Activated CD8-positive, alpha-beta T cell treated with anti-CD3 and anti-CD28 coated beads for 36 hours (primary cell): ENCODE measurements around the gene POLD1. TPM values are rescaled to one million over a fixed set of nuclear protein-coding genes. Genes with fewer than 3 reads are reported as not detected.

ENCODE experiments used
- ATAC-seq: fragments of 200-7000 bp; cut with Tn5 transposase; one replicate; pipeline ENCODE4 v1.10.0; 2021; ENCODE audit warnings: mild to moderate bottlenecking, moderate library complexity
- CTCF ChIA-PET: fragments of 350-600 bp; sonication (Branson Sonifier 250); formaldehyde crosslinking; loops from one replicate; lab custom pipeline; 2021; ENCODE audit warnings: antibody characterized with exemption; lab: Charles Lee
- POLR2A ChIA-PET: fragments of 350-600 bp; sonication (Branson Sonifier 250); formaldehyde crosslinking; loops from one replicate; lab custom pipeline; 2021; ENCODE audit warnings: antibody characterized with exemption; lab: Charles Lee
- DNase-seq: peaks from one replicate; pipeline ENCODE4 v3.0.0-alpha.2; 2020
- H3K27ac Mint-ChIP-seq: one replicate; pipeline ENCODE4 v1.8.0; 2021; ENCODE audit warnings: mild to moderate bottlenecking, mixed read lengths
- H3K27me3 Mint-ChIP-seq: one replicate; pipeline ENCODE4 v1.8.0; 2021; ENCODE audit warnings: mixed read lengths
- H3K36me3 Mint-ChIP-seq: one replicate; pipeline ENCODE4 v1.8.0; 2021; ENCODE audit warnings: low read depth, mixed read lengths
- H3K4me1 Mint-ChIP-seq: one replicate; pipeline ENCODE4 v1.8.0; 2021; ENCODE audit warnings: low read depth, mixed read lengths
- H3K4me3 Mint-ChIP-seq: one replicate; pipeline ENCODE4 v1.8.0; 2021; ENCODE audit warnings: mild to moderate bottlenecking, moderate library complexity, mixed read lengths
- H3K9me3 Mint-ChIP-seq: one replicate; pipeline ENCODE4 v1.8.0; 2021; ENCODE audit warnings: mixed read lengths
- CTCF ChIP-seq: fragments of 200-600 bp; IDR thresholded peaks from one replicate; pipeline ENCODE4 v1.8.0; 2022; ENCODE audit warnings: antibody characterized with exemption, mild to moderate bottlenecking
- intact Hi-C: fragments of 100-400 bp; cut with micrococcal nuclease; formaldehyde crosslinking; loops from one replicate; pipeline ENCODE4 v1.10.0; 2022
- total RNA-seq, 2 experiments: library from RNA; stranded (reverse); gene quantifications; one replicate each; pipeline ENCODE4 v1.2.3, GENCODE V29; 2021

POLD1 gene
- total RNA-seq, 2 experiments from 2014 or later: 214 to 215 TPM

GRCh38 chr19:50427318-50427925, 43.3 kb downstream of the POLD1 start:
- no peak for TF ChIP-seq CTCF
- no peak for DNase-seq
- no peaks in the 10 kb centered on the region for H3K9me3 Mint-ChIP-seq
- H3K27ac Mint-ChIP-seq: no peak overlapping the region
- ChIA-PET POLR2A (interaction anchor here (0.8 to 1.4 kb wide), 5 partner anchors 8 to 63 kb away, joined by 3 to 5 read pairs (median 4); partner anchors contain the start of genes NR1H2 and SPIB), CTCF (interaction anchor here (1.0 kb wide), 1 partner anchor 34 kb away, joined by 3 read pairs; no protein-coding TSS in a partner anchor)
- peaks cover 11% of the 10 kb centered on the region for H3K4me1 Mint-ChIP-seq
- intact Hi-C loops: no loop called here
- no peaks in the 10 kb centered on the region for H3K36me3 Mint-ChIP-seq
- peaks cover 13% of the 10 kb centered on the region for H3K27me3 Mint-ChIP-seq
- no peak for ATAC-seq
- H3K4me3 Mint-ChIP-seq: no peak overlapping the region

GRCh38 chr19:50427997-50428425, 43.9 kb downstream of the POLD1 start:
- no peak for DNase-seq
- no peaks in the 10 kb centered on the region for H3K36me3 Mint-ChIP-seq
- CTCF ChIA-PET: interaction anchor here (1.0 kb wide), 1 partner anchor 33 kb away, joined by 3 read pairs; no protein-coding TSS in a partner anchor
- no peak for ATAC-seq
- H3K4me1 Mint-ChIP-seq: peaks cover 11% of the 10 kb centered on the region
- no peaks in the 10 kb centered on the region for H3K9me3 Mint-ChIP-seq
- no peak overlapping the region for H3K27ac Mint-ChIP-seq
- peaks cover 16% of the 10 kb centered on the region for H3K27me3 Mint-ChIP-seq
- no peak overlapping the region for H3K4me3 Mint-ChIP-seq
- POLR2A ChIA-PET: interaction anchor here (0.8 to 1.4 kb wide), 6 partner anchors 9 to 63 kb away, joined by 3 to 5 read pairs (median 4); partner anchors contain the start of genes NR1H2 and SPIB
- no peak for TF ChIP-seq CTCF
- intact Hi-C loops: no loop called here

GRCh38 chr19:50428772-50429463, 44.8 kb downstream of the POLD1 start:
- Mint-ChIP-seq H3K27ac (no peak overlapping the region), H3K27me3 (peaks cover 19% of the 10 kb centered on the region), H3K9me3 (no peaks in the 10 kb centered on the region), H3K4me1 (peaks cover 11% of the 10 kb centered on the region), H3K4me3 (no peak overlapping the region), H3K36me3 (no peaks in the 10 kb centered on the region)
- ChIA-PET CTCF (interaction anchor here (1.6 kb wide), 1 partner anchor 60 kb away, joined by 4 read pairs; no protein-coding TSS in a partner anchor), POLR2A (interaction anchor here (1.0 to 1.2 kb wide), 2 partner anchors 9 to 64 kb away, joined by 3 read pairs; no protein-coding TSS in a partner anchor)
- DNase-seq: no peak
- TF ChIP-seq CTCF: no peak
- ATAC-seq: no peak
- intact Hi-C loops: no loop called here

- peak overlapping the region; percentile 77 for H3K4me3 Mint-ChIP-seq
- H3K27ac Mint-ChIP-seq: peak overlapping the region; percentile 70
- peaks cover 11% of the 10 kb centered on the region for H3K4me1 Mint-ChIP-seq
- intact Hi-C loops: no loop called here
- no peak for ATAC-seq
- TF ChIP-seq CTCF: no peak
- DNase-seq: no peak
- ChIA-PET CTCF (interaction anchor here (1.3 to 1.6 kb wide), 2 partner anchors 30 to 62 kb away, joined by 3 to 4 read pairs; no protein-coding TSS in a partner anchor), POLR2A (no interaction called here)
- peaks cover 19% of the 10 kb centered on the region for H3K27me3 Mint-ChIP-seq
- no peaks in the 10 kb centered on the region for H3K9me3 Mint-ChIP-seq
- H3K36me3 Mint-ChIP-seq: no peaks in the 10 kb centered on the region
These were observed 46.8 kb downstream of the POLD1 start for GRCh38 chr19:50430888-50431342.
